ENCODE data around the gene SMC3.

GRCh38 chr10:110571093-110571743 lies 3.7 kb downstream of the SMC3 start:
- TF ChIP-seq POLR2A (IDR thresholded peaks at IDR 0.05) = no peak
- no peak for TF ChIP-seq CTCF (IDR thresholded peaks at IDR 0.05)
